Bronchial epithelial cell (primary cell): Measurements from ENCODE around the gene SRSF3. TPM values are rescaled to one million over a fixed set of nuclear protein-coding genes. Genes with fewer than 3 reads are reported as not detected.

Source experiments
- DNase-seq: peaks from one replicate; pipeline ENCODE4 v3.0.0-alpha.2; 2010; ENCODE audit warnings: low read depth
- FAIRE-seq: peaks from 2 replicates; lab custom pipeline; 2011; peaks lifted over from hg19 to GRCh38; lab: Jason Lieb, UNC
- H3K27me3 ChIP-seq: 2 replicates; pipeline ENCODE4 v1.5.1; 2011; ENCODE audit warnings: low read length; ENCODE audit not compliant: control insufficient read depth, insufficient read depth
- H3K36me3 ChIP-seq: 2 replicates; pipeline ENCODE4 v1.5.1; 2011; ENCODE audit warnings: low read length; ENCODE audit not compliant: control insufficient read depth, insufficient read depth
- H3K4me3 ChIP-seq: 2 replicates; pipeline ENCODE4 v1.5.1; 2011; ENCODE audit warnings: mild to moderate bottlenecking, low read depth, low read length, control low read depth
- total RNA-seq: library from RNA; depleted of rRNA; stranded (reverse); fragments of >200 nt; gene quantifications from 2 replicates; pipeline ENCODE4 v1.2.1, GENCODE V29; 2014
- TF ChIP-seq, protein P1 (sequence below): IDR thresholded peaks from 2 replicates; pipeline ENCODE4 v1.5.1; 2011; ENCODE audit warnings: mild to moderate bottlenecking, moderate library complexity, low read length, control low read depth, inconsistent platforms; ENCODE audit not compliant: insufficient read depth, severe bottlenecking

SRSF3 gene
- total RNA-seq, 1 donor from 2014 or later: 200 TPM

DNA sequence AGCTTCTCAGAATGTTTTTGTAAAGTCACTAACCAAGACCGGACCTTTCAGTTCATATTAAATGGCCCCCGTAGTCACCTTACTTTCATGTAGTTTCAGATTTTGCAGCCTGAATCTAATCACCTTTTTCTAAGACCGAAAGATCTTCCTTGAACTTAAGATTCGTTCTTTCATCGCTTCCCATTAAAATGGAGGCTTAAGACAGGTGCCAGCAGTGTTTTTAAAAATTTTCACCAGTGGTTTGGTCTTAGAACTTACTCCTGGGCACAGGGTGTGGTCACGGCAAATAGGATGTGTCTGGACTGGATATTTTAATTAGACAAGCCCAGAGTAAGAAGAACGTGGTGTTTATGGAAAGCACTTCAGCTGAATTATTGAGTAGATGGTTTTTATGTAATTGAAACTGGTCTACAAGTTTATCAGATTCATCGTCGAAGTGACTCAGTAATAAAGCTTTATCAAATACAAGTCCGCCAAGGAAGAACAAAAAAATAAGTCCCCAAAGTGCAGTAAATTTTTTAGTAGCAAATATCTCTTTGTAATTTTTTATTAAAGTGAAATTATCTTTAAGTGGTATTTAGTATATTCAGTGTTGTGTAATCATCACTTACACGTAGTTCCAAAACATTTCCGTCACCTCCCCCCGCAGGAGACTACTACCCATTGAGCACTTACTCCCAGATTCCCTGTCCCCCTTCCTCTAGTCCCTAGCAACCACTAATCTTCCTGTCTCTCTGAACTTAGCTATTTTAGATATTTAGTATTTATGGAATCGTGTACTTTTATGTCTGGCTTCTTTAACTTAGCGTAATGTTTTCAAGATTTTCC is 868 bp downstream of the SRSF3 start:
- H3K4me3 ChIP-seq: peak overlapping the region; percentile 56
- peaks cover 16% of the 10 kb centered on the region for H3K36me3 ChIP-seq
- FAIRE-seq (no peak), DNase-seq (peak; percentile 52)
- no peaks in the 10 kb centered on the region for H3K27me3 ChIP-seq
- TF ChIP-seq, protein P1, sequence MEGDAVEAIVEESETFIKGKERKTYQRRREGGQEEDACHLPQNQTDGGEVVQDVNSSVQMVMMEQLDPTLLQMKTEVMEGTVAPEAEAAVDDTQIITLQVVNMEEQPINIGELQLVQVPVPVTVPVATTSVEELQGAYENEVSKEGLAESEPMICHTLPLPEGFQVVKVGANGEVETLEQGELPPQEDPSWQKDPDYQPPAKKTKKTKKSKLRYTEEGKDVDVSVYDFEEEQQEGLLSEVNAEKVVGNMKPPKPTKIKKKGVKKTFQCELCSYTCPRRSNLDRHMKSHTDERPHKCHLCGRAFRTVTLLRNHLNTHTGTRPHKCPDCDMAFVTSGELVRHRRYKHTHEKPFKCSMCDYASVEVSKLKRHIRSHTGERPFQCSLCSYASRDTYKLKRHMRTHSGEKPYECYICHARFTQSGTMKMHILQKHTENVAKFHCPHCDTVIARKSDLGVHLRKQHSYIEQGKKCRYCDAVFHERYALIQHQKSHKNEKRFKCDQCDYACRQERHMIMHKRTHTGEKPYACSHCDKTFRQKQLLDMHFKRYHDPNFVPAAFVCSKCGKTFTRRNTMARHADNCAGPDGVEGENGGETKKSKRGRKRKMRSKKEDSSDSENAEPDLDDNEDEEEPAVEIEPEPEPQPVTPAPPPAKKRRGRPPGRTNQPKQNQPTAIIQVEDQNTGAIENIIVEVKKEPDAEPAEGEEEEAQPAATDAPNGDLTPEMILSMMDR: no peak

DNA sequence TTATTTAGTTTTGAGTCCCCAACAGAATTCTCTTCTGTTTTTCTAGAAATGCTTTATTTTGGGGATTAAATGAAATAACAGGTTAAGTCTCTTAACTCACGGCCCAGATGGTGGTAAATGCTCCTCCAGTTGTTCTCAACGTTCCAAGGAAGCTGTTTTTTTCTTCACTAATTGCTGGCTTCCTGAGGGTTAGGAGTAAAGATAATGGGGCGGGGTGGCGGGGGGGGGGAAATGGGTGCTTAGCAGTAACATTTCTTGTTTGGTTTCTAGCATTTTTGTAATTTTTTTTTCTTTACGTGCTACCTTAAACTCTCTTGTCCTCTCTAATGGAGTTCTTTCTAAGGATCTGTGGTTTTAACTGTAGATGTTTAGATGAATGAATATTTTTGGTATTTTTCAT is 2.2 kb downstream of the SRSF3 start:
- peak overlapping the region; percentile 56 for H3K4me3 ChIP-seq
- H3K27me3 ChIP-seq: no peaks in the 10 kb centered on the region
- TF ChIP-seq, protein P1: no peak
- peaks cover 25% of the 10 kb centered on the region for H3K36me3 ChIP-seq
- DNase-seq (no peak), FAIRE-seq (no peak)

DNA sequence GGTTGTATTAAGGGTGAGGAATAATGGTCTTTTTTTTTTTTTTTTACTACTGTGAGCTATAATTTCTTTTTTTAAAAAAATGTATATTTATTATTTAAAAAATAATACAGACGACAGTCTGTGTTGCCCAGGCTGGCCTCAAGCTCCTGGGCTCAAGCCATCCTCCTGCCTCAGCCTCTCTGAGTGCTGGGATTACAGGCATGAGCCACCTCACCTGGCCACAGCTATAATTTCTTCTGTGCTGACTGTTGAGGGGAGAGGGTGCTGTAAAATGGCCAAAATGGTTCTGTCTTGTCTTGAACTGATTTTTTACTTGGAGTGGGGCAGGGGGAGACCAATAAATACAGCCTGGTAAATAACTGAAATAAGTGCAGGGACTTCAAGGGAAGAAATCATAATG is 3.6 kb downstream of the SRSF3 start:
- no peaks in the 10 kb centered on the region for H3K27me3 ChIP-seq
- DNase-seq (no peak), FAIRE-seq (no peak)
- TF ChIP-seq, protein P1: no peak
- peak overlapping the region; percentile 56 for H3K4me3 ChIP-seq
- peaks cover 26% of the 10 kb centered on the region for H3K36me3 ChIP-seq

DNA sequence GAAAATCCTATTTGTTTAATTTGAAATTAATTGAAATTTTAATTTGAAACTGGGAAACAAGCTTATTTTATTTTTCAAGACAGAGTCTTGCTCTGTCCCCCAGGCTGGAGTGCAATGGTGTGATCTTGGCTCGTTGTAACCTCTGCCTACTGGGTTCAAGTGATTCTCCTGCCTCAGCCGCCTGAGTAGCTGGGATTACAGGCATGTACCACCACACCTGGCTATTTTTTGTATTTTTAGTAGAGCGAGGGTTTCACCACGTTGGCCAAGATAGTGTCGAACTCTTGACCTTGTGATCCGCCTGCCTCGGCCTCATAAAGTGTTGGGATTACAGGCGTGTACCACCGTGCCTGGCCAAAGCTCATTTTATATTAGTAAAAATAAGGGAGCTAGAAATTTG is 4.2 kb downstream of the SRSF3 start:
- peak overlapping the region; percentile 56 for H3K4me3 ChIP-seq
- no peak for FAIRE-seq
- TF ChIP-seq, protein P1: no peak
- no peaks in the 10 kb centered on the region for H3K27me3 ChIP-seq
- H3K36me3 ChIP-seq: peaks cover 26% of the 10 kb centered on the region
- no peak for DNase-seq

DNA sequence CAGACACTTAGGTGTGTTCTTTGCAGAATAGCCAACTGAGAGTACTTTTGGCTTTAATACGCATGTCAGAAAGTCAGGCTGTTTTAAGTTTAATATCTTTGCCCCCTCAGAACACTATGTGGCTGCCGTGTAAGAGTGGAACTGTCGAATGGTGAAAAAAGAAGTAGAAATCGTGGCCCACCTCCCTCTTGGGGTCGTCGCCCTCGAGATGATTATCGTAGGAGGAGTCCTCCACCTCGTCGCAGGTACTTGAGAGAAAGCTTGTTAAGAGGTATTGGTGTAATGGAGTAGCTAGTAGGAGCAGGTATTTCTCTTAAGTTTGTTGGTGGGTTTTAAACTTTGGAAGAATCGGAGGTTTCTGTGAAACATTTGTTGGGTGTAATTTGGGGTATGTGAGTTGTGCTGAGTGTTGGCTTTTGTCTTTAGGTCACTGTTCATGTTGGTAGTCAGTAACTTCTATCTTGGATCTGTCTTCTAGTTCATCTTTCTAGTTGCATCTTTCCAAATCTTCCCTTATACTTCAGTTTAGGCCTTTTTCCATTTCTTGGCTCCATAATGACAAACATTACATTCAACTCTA is 4.7 kb downstream of the SRSF3 start:
- H3K36me3 ChIP-seq: peaks cover 26% of the 10 kb centered on the region
- H3K27me3 ChIP-seq: no peaks in the 10 kb centered on the region
- FAIRE-seq (no peak), DNase-seq (no peak)
- TF ChIP-seq, protein P1: no peak
- H3K4me3 ChIP-seq: peak overlapping the region; percentile 56

DNA sequence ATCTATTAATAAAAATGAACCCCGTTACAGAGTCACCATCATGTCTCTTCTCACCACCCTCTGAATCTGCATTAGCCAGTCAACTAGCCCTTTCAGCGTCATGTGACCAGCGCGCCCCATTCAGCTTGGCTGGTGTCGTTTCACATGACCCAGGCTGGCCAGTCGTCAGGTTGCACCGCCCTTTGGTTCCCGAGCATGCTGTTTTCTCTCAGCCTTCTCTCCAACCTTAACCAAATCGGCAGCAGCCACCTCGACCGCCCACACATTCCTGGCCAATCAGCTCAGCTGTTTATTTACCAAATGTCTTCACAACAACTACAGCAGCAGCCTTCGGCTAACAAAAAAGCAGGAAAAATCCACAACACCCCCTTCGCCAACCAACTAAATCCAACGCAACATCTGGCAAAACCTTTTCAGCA is 5.6 kb downstream of the SRSF3 start:
- FAIRE-seq (no peak), DNase-seq (peak; percentile 56)
- H3K4me3 ChIP-seq: no peak overlapping the region
- H3K36me3 ChIP-seq: peaks cover 28% of the 10 kb centered on the region
- H3K27me3 ChIP-seq: no peaks in the 10 kb centered on the region
- TF ChIP-seq, protein P1: no peak
